GM12878 (cell line): ENCODE results near the gene MYO3B. TPM values are rescaled to one million over a fixed set of nuclear protein-coding genes. Genes with fewer than 3 reads are reported as not detected.
A peak's percentile ranks its signal among the peaks of the same experiment; 100 is the strongest.

Experiments used
- ATAC-seq: fragments of 200-7000 bp; cut with Tn5 transposase; 3 replicates; pipeline ENCODE4 v1.9.1; 2020; ENCODE audit warnings: mild to moderate bottlenecking, moderate library complexity
- BruUV-seq: library from RNA; stranded (reverse); fragments of 400-500 nt; replicated peaks from 2 replicates; lab custom pipeline; 2021; lab: Mats Ljungman, UMichigan
- CTCF ChIA-PET: fragments of 300-600 bp; sonication (Branson Sonifier 250); formaldehyde crosslinking; extraction: SDS; loops from one replicate; lab custom pipeline; 2021; ENCODE audit warnings: inconsistent platforms; lab: Yijun Ruan, JAX
- POLR2A ChIA-PET: fragments of 350-600 bp; formaldehyde crosslinking; extraction: SDS; loops from one replicate; lab custom pipeline; 2021; ENCODE audit warnings: inconsistent platforms; lab: Charles Lee
- RAD21 ChIA-PET: fragments of 300-600 bp; sonication (Branson Sonifier 250); formaldehyde crosslinking; loops from one replicate; lab custom pipeline; 2023; ENCODE audit warnings: antibody characterized with exemption; ENCODE audit not compliant: unreplicated experiment; lab: Charles Lee
- SMC1A ChIA-PET: fragments of 300-600 bp; sonication (Branson Sonifier 250); formaldehyde crosslinking; loops from one replicate; lab custom pipeline; 2023; ENCODE audit not compliant: unreplicated experiment, uncharacterized antibody; lab: Charles Lee
- DNase-seq: peaks from one replicate; pipeline ENCODE4 v3.0.0-alpha.2; 2011; ENCODE audit warnings: low read depth, low spot score
- FAIRE-seq: peaks from 3 replicates; lab custom pipeline; 2011; peaks lifted over from hg19 to GRCh38; lab: Jason Lieb, UNC
- H2AFZ ChIP-seq: 2 replicates; pipeline ENCODE4 v1.6.0; 2011; ENCODE audit warnings: low read depth, low read length, control low read depth; ENCODE audit not compliant: control insufficient read depth
- H3K27ac ChIP-seq: 2 replicates; pipeline ENCODE4 v1.5.1; 2011; ENCODE audit warnings: control low read depth; ENCODE audit not compliant: control insufficient read depth, insufficient read depth
- H3K27me3 ChIP-seq, 2 experiments: replicated peaks in 1 of 2; 2 replicates each; pipeline versions ENCODE4 v1.6.0 to v1.6.1; 2011; ENCODE audit warnings: low read length in 1 of 2; ENCODE audit not compliant: control insufficient read depth in 2 of 2, insufficient read depth in 2 of 2
- H3K36me3 ChIP-seq, 2 experiments: 2 replicates each; pipeline ENCODE4 v1.5.1; 2011; ENCODE audit warnings: low read length in 1 of 2; ENCODE audit not compliant: control insufficient read depth in 2 of 2, insufficient read depth in 2 of 2
- H3K4me1 ChIP-seq: 2 replicates; pipeline ENCODE4 v1.6.1; 2011; ENCODE audit warnings: mild to moderate bottlenecking, low read length, moderate library complexity, mixed read lengths; ENCODE audit not compliant: control insufficient read depth, insufficient read depth
- H3K4me2 ChIP-seq: 2 replicates; pipeline ENCODE4 v1.6.0; 2011; ENCODE audit warnings: control low read depth; ENCODE audit not compliant: control insufficient read depth, insufficient read depth
- H3K4me3 ChIP-seq: fragments of 200-600 bp; sonication (generic); 2 replicates; pipeline ENCODE4 v1.5.1; 2016
- H3K79me2 ChIP-seq: 2 replicates; pipeline ENCODE4 v1.6.0; 2011; ENCODE audit warnings: low read length; ENCODE audit not compliant: control insufficient read depth, insufficient read depth
- H3K9ac ChIP-seq: 2 replicates; pipeline ENCODE4 v1.8.0; 2011; ENCODE audit warnings: low read length, control low read depth, mixed read lengths; ENCODE audit not compliant: control insufficient read depth, insufficient read depth
- H3K9me3 ChIP-seq: replicated peaks from 3 replicates; pipeline ENCODE4 v1.5.1; 2011; ENCODE audit warnings: mild to moderate bottlenecking, low read length; ENCODE audit not compliant: control insufficient read depth, insufficient read depth
- H4K20me1 ChIP-seq: 2 replicates; pipeline ENCODE4 v1.6.0; 2011; ENCODE audit not compliant: control insufficient read depth, insufficient read depth
- GABPA ChIP-seq: IDR thresholded peaks from 2 replicates; pipeline ENCODE4 v1.6.1; 2014; ENCODE audit warnings: antibody characterized with exemption, low read depth, mild to moderate bottlenecking, inconsistent platforms
- NFXL1 ChIP-seq: fragments of 450-650 bp; IDR thresholded peaks from 2 replicates; pipeline ENCODE4 v1.6.1; 2017; ENCODE audit warnings: antibody characterized with exemption, mild to moderate bottlenecking, borderline replicate concordance
- RELA ChIP-seq: fragments of 450-650 bp; IDR thresholded peaks from 2 replicates; pipeline ENCODE4 v1.8.0; 2014; ENCODE audit warnings: borderline replicate concordance; ENCODE audit not compliant: partially characterized antibody
- SREBF1 ChIP-seq: IDR thresholded peaks from 2 replicates; pipeline ENCODE4 v1.6.1; 2012; ENCODE audit warnings: mild to moderate bottlenecking, low read length
- WGBS: methylation state at CpG from one replicate; pipeline ENCODE4 v1.1.6; 2016; ENCODE audit warnings: low lambda C conversion rate; ENCODE audit not compliant: insufficient replicate concordance, insufficient coverage; ENCODE audit errors: missing lambda C conversion rate; 5-methylcytosine and 5-hydroxymethylcytosine counted together
- in situ Hi-C: fragments of 300-500 bp; cut with MboI; formaldehyde crosslinking; loops from 9 replicates; pipeline ENCODE4 v1.14.3; 2018; ENCODE audit warnings: mixed read lengths
- intact Hi-C: fragments of 100-400 bp; cut with micrococcal nuclease; formaldehyde crosslinking; loops from one replicate; pipeline ENCODE4 v1.14.2; 2022; ENCODE audit not compliant: unreplicated experiment
- polyA plus RNA-seq, 11 experiments: library from polyadenylated mRNA; depleted of rRNA in 4 of 11; unstranded in 6 of 11; stranded (reverse) in 5 of 11; fragments of >200 nt; fragmentation: Nextera tagmentation in 4 of 11; fragmentation: Illumina TruSeq in 1 of 11; extraction: Ambion mirVana in 4 of 11; extraction: Trizol in 1 of 11; gene quantifications; 1 replicate in 1 of 11; 2 replicates in 10 of 11; pipeline versions ENCODE4 v1.2.1 to v1.2.3, GENCODE V29; 2011 to 2016; ENCODE audit warnings: inconsistent platforms in 2 of 11, missing spikeins in 2 of 11, low read depth in 1 of 11
- total RNA-seq, 4 experiments: library from RNA; depleted of rRNA in 3 of 4; stranded (reverse); fragments of >200 nt in 3 of 4; fragmentation: Illumina TruSeq in 1 of 4; extraction: Trizol in 1 of 4; gene quantifications; 2 replicates each; pipeline versions ENCODE4 v1.2.1 to v1.2.3, GENCODE V29; 2013 to 2021
- TF ChIP-seq, protein P1 (sequence below), 3 experiments: IDR thresholded peaks in 2 of 3; conservative IDR thresholded peaks in 1 of 3; 2 replicates each; pipeline ENCODE4 v1.5.1; 2011; ENCODE audit warnings: low read depth in 3 of 3, low read length in 3 of 3, mild to moderate bottlenecking in 3 of 3, control low read depth in 2 of 3, moderate library complexity in 2 of 3, inconsistent platforms in 1 of 3, mixed read lengths in 1 of 3; ENCODE audit not compliant: control insufficient read depth in 2 of 3, insufficient read depth in 1 of 3; ENCODE audit errors: extremely low read depth in 1 of 3

MYO3B gene
- total and polyA plus RNA-seq, 10 of the 15 experiments (the other 5 are each of a cell fraction or from before 2014, with no cell fraction given), result 1.1 to 7.1 (median 2.1) TPM

DNA sequence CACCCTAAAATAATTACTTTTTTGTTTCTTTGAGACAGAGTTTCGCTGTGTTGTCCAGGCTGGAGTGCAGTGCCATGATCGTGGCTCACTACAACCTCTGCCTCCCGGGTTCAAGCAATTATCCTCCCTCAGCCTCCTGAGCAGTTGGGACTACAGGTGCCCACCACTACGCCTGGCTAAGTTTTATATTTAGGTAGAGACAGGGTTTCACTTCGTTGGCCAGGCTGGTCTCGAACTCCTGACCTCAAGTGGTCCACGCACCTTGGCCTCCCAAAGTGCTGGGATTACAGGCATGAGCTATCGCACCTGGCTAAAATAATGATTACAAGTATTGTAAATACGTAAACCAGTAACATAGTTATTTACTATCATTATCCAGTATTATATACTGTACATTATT, 279.8 kb downstream of the MYO3B start:
- in situ Hi-C loops, result no loop called here
- H3K79me2 ChIP-seq, result no peaks in the 10 kb centered on the region

DNA sequence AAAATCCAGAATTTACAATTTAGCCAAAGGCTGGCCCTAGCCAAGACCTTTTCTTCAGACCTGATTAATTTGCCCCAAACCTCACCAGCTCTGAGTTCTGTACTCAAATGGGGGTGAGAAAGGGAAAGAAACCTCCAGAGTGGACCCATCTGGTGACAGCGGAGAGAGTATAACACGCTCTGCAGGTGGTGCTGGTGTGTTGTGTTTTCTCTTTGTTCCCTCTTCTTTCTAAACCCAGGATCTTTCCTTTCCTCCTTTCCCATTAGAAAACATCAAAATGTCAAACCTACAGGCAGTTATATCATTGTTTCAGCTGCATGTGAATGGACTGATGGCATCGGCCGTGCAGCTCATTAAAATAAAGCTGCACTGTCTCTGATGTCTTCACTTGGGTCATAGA, 283.9 kb downstream of the MYO3B start:
- Histone ChIP-seq H4K20me1 (no peaks in the 10 kb centered on the region), H3K36me3 (no peaks in the 10 kb centered on the region), H3K4me3 (no peak overlapping the region), H3K4me1 (no peaks in the 10 kb centered on the region), H2AFZ (no peak overlapping the region), H3K27me3 (no peaks in the 10 kb centered on the region), H3K79me2 (no peaks in the 10 kb centered on the region), H3K9ac (no peak overlapping the region), H3K27ac (no peak overlapping the region), H3K4me2 (no peak overlapping the region), H3K9me3 (no peaks in the 10 kb centered on the region)
- ChIA-PET CTCF (interaction anchor here (0.6 to 2.5 kb wide), 4 partner anchors 64 to 351 kb away, joined by 3 to 8 read pairs (median 4); no protein-coding TSS in a partner anchor), RAD21 (interaction anchor here (0.9 to 1.5 kb wide), 4 partner anchors 25 to 351 kb away, joined by 3 to 4 read pairs (median 4); no protein-coding TSS in a partner anchor), POLR2A (interaction anchor here (0.7 kb wide), 1 partner anchor 31 kb away, joined by 4 read pairs; no protein-coding TSS in a partner anchor), SMC1A (interaction anchor here (0.8 to 2.2 kb wide), 8 partner anchors 9 to 218 kb away, joined by 3 to 6 read pairs (median 4); no protein-coding TSS in a partner anchor)
- FAIRE-seq (no peak), ATAC-seq (no peak), DNase-seq (no peak)
- in situ Hi-C loops, result no loop called here
- 77% methylated on average over 4 of the region's 4 CpGs for WGBS
- no TSS peak for BruUV-seq
- TF ChIP-seq NFXL1 (no peak), RELA (no peak)
- TF ChIP-seq, protein P1, sequence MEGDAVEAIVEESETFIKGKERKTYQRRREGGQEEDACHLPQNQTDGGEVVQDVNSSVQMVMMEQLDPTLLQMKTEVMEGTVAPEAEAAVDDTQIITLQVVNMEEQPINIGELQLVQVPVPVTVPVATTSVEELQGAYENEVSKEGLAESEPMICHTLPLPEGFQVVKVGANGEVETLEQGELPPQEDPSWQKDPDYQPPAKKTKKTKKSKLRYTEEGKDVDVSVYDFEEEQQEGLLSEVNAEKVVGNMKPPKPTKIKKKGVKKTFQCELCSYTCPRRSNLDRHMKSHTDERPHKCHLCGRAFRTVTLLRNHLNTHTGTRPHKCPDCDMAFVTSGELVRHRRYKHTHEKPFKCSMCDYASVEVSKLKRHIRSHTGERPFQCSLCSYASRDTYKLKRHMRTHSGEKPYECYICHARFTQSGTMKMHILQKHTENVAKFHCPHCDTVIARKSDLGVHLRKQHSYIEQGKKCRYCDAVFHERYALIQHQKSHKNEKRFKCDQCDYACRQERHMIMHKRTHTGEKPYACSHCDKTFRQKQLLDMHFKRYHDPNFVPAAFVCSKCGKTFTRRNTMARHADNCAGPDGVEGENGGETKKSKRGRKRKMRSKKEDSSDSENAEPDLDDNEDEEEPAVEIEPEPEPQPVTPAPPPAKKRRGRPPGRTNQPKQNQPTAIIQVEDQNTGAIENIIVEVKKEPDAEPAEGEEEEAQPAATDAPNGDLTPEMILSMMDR (IDR thresholded peaks at IDR 0.05 in 2 of 3, conservative IDR thresholded peaks at IDR 0.05 in 1 of 3; ENCODE audit: control insufficient read depth in 2 of 3, extremely low read depth in 1 of 3, insufficient read depth in 1 of 3, low read depth in 3 of 3, low read length in 3 of 3), result peak in 1 of 3 experiments; percentile 7; a peak in 1 of 6 replicates
- intact Hi-C loops, result no loop called here

More for the DNA sequence above, 279.8 kb downstream of the MYO3B start:
- Histone ChIP-seq H3K4me3 (no peak overlapping the region), H3K4me1 (no peaks in the 10 kb centered on the region), H3K36me3 (no peaks in the 10 kb centered on the region), H3K27ac (no peak overlapping the region), H2AFZ (no peak overlapping the region), H3K4me2 (no peak overlapping the region), H4K20me1 (no peaks in the 10 kb centered on the region), H3K9me3 (no peaks in the 10 kb centered on the region), H3K27me3 (no peaks in the 10 kb centered on the region), H3K9ac (no peak overlapping the region)
- CTCF ChIA-PET, result interaction anchor here (1.8 kb wide), 1 partner anchor 49 kb away, joined by 5 read pairs; no protein-coding TSS in a partner anchor
- SMC1A ChIA-PET, result no interaction called here
- POLR2A ChIA-PET, result interaction anchor here (0.6 kb wide), 1 partner anchor 284 kb away, joined by 3 read pairs; no protein-coding TSS in a partner anchor
- DNase-seq (no peak), FAIRE-seq (no peak), ATAC-seq (no peak)
- TF ChIP-seq SREBF1 (no peak), NFXL1 (no peak), GABPA (no peak)
- 36% methylated on average over 9 of the region's 9 CpGs for WGBS
- no TSS peak for BruUV-seq
- RAD21 ChIA-PET, result no interaction called here
- intact Hi-C loops, result no loop called here
